A673 (cell line): ENCODE measurements around the gene CTNNA2. TPM values are rescaled to one million over a fixed set of nuclear protein-coding genes. Genes with fewer than 3 reads are reported as not detected.

Source experiments
- BruUV-seq: library from RNA; stranded (reverse); fragments of 400-500 nt; replicated peaks from 2 replicates; lab custom pipeline; 2021; lab: Mats Ljungman, UMichigan
- CTCF ChIA-PET: fragments of 300-600 bp; sonication (Branson Sonifier 250); formaldehyde crosslinking; loops from one replicate; lab custom pipeline; 2022; ENCODE audit warnings: antibody characterized with exemption; lab: Charles Lee
- POLR2A ChIA-PET: fragments of 300-600 bp; sonication (Branson Sonifier 250); formaldehyde crosslinking; loops from one replicate; lab custom pipeline; 2022; ENCODE audit warnings: antibody characterized with exemption; ENCODE audit not compliant: low non-redundant PET; lab: Charles Lee
- DNase-seq: peaks from one replicate; pipeline ENCODE4 v3.0.0-alpha.2; 2015; ENCODE audit warnings: low spot score
- H3K27ac ChIP-seq: fragments of 200-600 bp; sonication (generic); 2 replicates; pipeline ENCODE4 v1.5.1; 2016; ENCODE audit warnings: mixed run types, low read depth, mild to moderate bottlenecking, mixed read lengths, antibody characterized with exemption, low read length; ENCODE audit not compliant: poor library complexity, severe bottlenecking
- H3K27me3 ChIP-seq: fragments of 200-600 bp; sonication (generic); replicated peaks from 2 replicates; pipeline ENCODE4 v1.6.1; 2017; ENCODE audit warnings: mixed run types, low read depth, mild to moderate bottlenecking, mixed read lengths, antibody characterized with exemption, low read length; ENCODE audit not compliant: insufficient read depth, poor library complexity
- H3K36me3 ChIP-seq: fragments of 200-600 bp; sonication (generic); 2 replicates; pipeline ENCODE4 v1.6.1; 2016; ENCODE audit warnings: mixed run types, mild to moderate bottlenecking, mixed read lengths, antibody characterized with exemption, low read length; ENCODE audit not compliant: insufficient read depth, poor library complexity, severe bottlenecking
- H3K4me1 ChIP-seq: fragments of 200-600 bp; sonication (generic); 2 replicates; pipeline ENCODE4 v1.6.1; 2017; ENCODE audit warnings: mixed run types, mild to moderate bottlenecking, mixed read lengths, antibody characterized with exemption, low read length; ENCODE audit not compliant: insufficient read depth, poor library complexity, severe bottlenecking
- H3K4me3 ChIP-seq: fragments of 200-600 bp; sonication (generic); 2 replicates; pipeline ENCODE4 v1.5.1; 2016; ENCODE audit warnings: low read depth, mixed run types, mild to moderate bottlenecking, mixed read lengths, low read length; ENCODE audit not compliant: poor library complexity, severe bottlenecking
- H3K9me3 ChIP-seq: fragments of 200-600 bp; sonication (generic); 2 replicates; pipeline ENCODE4 v1.6.1; 2016; ENCODE audit warnings: mixed run types, low read depth, mild to moderate bottlenecking, mixed read lengths, antibody characterized with exemption, low read length; ENCODE audit not compliant: poor library complexity, severe bottlenecking
- CTCF ChIP-seq: fragments of 300-800, 200-600 bp; sonication (generic); conservative IDR thresholded peaks from 2 replicates; pipeline ENCODE4 v1.5.1; 2017; ENCODE audit warnings: low read depth, mild to moderate bottlenecking, antibody characterized with exemption, low read length, moderate library complexity, mixed read lengths
- EZH2 ChIP-seq: fragments of 200-600 bp; sonication (generic); IDR thresholded peaks from 2 replicates; pipeline ENCODE4 v1.6.1; 2017; ENCODE audit warnings: borderline replicate concordance, low read depth, mild to moderate bottlenecking, mixed read lengths, antibody characterized with exemption, low read length; ENCODE audit not compliant: poor library complexity, severe bottlenecking
- intact Hi-C: fragments of 100-400 bp; cut with micrococcal nuclease; formaldehyde crosslinking; loops from one replicate; pipeline ENCODE4 v1.10.0; 2022; ENCODE audit not compliant: unreplicated experiment
- total RNA-seq: library from RNA; stranded (reverse); gene quantifications from 2 replicates; pipeline ENCODE4 v1.2.3, GENCODE V29; 2021

CTNNA2 gene
- total RNA-seq, 1 experiment from 2014 or later: not detected

- DNase-seq: peak; percentile 48
- Histone ChIP-seq H3K36me3 (no peaks in the 10 kb centered on the region), H3K4me1 (no peaks in the 10 kb centered on the region), H3K9me3 (no peaks in the 10 kb centered on the region), H3K4me3 (no peak overlapping the region), H3K27ac (no peak overlapping the region), H3K27me3 (peaks cover 10% of the 10 kb centered on the region)
- CTCF ChIA-PET: no interaction called here
- TF ChIP-seq CTCF (no peak), EZH2 (no peak)
- POLR2A ChIA-PET: no interaction called here
- BruUV-seq: no TSS peak
- intact Hi-C loops: no loop called here
Measured at GRCh38 chr2:79971807-79972206, 459.0 kb downstream of the CTNNA2 start.

GRCh38 chr2:79972661-79973060 is 459.8 kb downstream of the CTNNA2 start:
- ChIA-PET CTCF (interaction anchor here (0.6 kb wide), 1 partner anchor 351 kb away, joined by 3 read pairs; no protein-coding TSS in a partner anchor), POLR2A (no interaction called here)
- Histone ChIP-seq H3K36me3 (no peaks in the 10 kb centered on the region), H3K4me3 (no peak overlapping the region), H3K27me3 (peaks cover 3% of the 10 kb centered on the region), H3K4me1 (no peaks in the 10 kb centered on the region), H3K9me3 (no peaks in the 10 kb centered on the region), H3K27ac (no peak overlapping the region)
- no peak for TF ChIP-seq EZH2
- TF ChIP-seq CTCF: no peak
- intact Hi-C loops: no loop called here
- DNase-seq: no peak
- no TSS peak for BruUV-seq

- DNase-seq: no peak
- Histone ChIP-seq H3K27me3 (no peaks in the 10 kb centered on the region), H3K27ac (no peak overlapping the region), H3K9me3 (no peaks in the 10 kb centered on the region), H3K36me3 (no peaks in the 10 kb centered on the region), H3K4me3 (no peak overlapping the region), H3K4me1 (no peaks in the 10 kb centered on the region)
- CTCF ChIA-PET: no interaction called here
- intact Hi-C loops: no loop called here
- BruUV-seq: no TSS peak
- TF ChIP-seq CTCF (no peak), EZH2 (no peak)
- POLR2A ChIA-PET: no interaction called here
Measured at GRCh38 chr2:79975791-79976565, 463.1 kb downstream of the CTNNA2 start.
